BLaER1 treated with 17β-estradiol and CSF1 and Interleukin-3, amounts not matched to agents 10 nM and 100 nM (cell line): ENCODE results near the gene CLPTM1.
"Not testable (repeated sequence)": the region's sequence is repeated elsewhere in the genome, so short reads cannot be mapped to it uniquely, and the experiment has no call there.

Source experiments
- H3K27ac ChIP-seq, 11 experiments: shearing (Covaris generic); formaldehyde crosslinking; 2 replicates each; pipeline ENCODE4 v1.8.1; 2022
- H3K27me3 ChIP-seq, 11 experiments: shearing (Covaris generic); formaldehyde crosslinking; 2 replicates each; pipeline ENCODE4 v1.8.1; 2022
- H3K36me3 ChIP-seq, 11 experiments: shearing (Covaris generic); formaldehyde crosslinking; 2 replicates each; pipeline ENCODE4 v1.8.1; 2022
- H3K4me1 ChIP-seq, 10 experiments: shearing (Covaris generic); formaldehyde crosslinking; 2 replicates each; pipeline ENCODE4 v1.8.1; 2022
- H3K4me2 ChIP-seq, 11 experiments: shearing (Covaris generic); formaldehyde crosslinking; 2 replicates each; pipeline ENCODE4 v1.8.1; 2022
- H3K4me3 ChIP-seq, 10 experiments: shearing (Covaris generic); formaldehyde crosslinking; 2 replicates each; pipeline ENCODE4 v1.8.1; 2022
- H3K9ac ChIP-seq, 11 experiments: shearing (Covaris generic); formaldehyde crosslinking; 2 replicates each; pipeline ENCODE4 v1.8.1; 2022
- H3K9me3 ChIP-seq, 11 experiments: shearing (Covaris generic); formaldehyde crosslinking; replicated peaks in 1 of 11; 2 replicates each; pipeline ENCODE4 v1.8.1; 2022
- H4K20me1 ChIP-seq, 11 experiments: shearing (Covaris generic); formaldehyde crosslinking; 2 replicates each; pipeline ENCODE4 v1.8.1; 2022
- Cebpa-rat ChIP-seq, 11 experiments: shearing (Covaris generic); IDR thresholded peaks; 2 replicates each; pipeline ENCODE4 v1.8.1; 2022

The CLPTM1 gene

GRCh38 chr19:44990459-44990858, 35.3 kb downstream of the CLPTM1 start:
- Histone ChIP-seq H3K9me3 (no peaks in the 10 kb centered on the region), H3K36me3 (peaks cover 70 to 90% (median 83%) of the 10 kb centered on the region in 11 experiments), H4K20me1 (peaks cover 0 to 92% (median 14%) of the 10 kb centered on the region in 11 experiments; a peak in 12 of 22 replicates), H3K9ac (no peak overlapping the region), H3K27me3 (no peaks in the 10 kb centered on the region), H3K4me1 (peaks cover 8 to 24% (median 14%) of the 10 kb centered on the region in 10 experiments; a peak in 16 of 20 replicates), H3K27ac (no peak overlapping the region), H3K4me3 (no peak overlapping the region), H3K4me2 (no peak overlapping the region)
- TF ChIP-seq Cebpa-rat (IDR thresholded peaks at IDR 0.05), result no peak

- H3K36me3 ChIP-seq, result peaks cover 65 to 85% (median 78%) of the 10 kb centered on the region in 11 experiments
- H3K4me3 ChIP-seq, result no peak overlapping the region
- no peak overlapping the region for H3K4me2 ChIP-seq
- H3K4me1 ChIP-seq, result peaks cover 8 to 24% (median 14%) of the 10 kb centered on the region in 10 experiments; a peak in 16 of 20 replicates
- peaks cover 0 to 87% (median 8%) of the 10 kb centered on the region in 11 experiments; a peak in 12 of 22 replicates for H4K20me1 ChIP-seq
- no peaks in the 10 kb centered on the region for H3K9me3 ChIP-seq
- no peaks in the 10 kb centered on the region for H3K27me3 ChIP-seq
- no peak for TF ChIP-seq Cebpa-rat (IDR thresholded peaks at IDR 0.05)
- H3K9ac ChIP-seq, result peak overlapping the region in 1 of 11 experiments; percentile 17; a peak in 1 of 22 replicates
- H3K27ac ChIP-seq, result no peak overlapping the region
Observed at GRCh38 chr19:44990966-44991365, 35.8 kb downstream of the CLPTM1 start.

- Histone ChIP-seq H3K4me3 (no peak overlapping the region), H4K20me1 (peaks cover 0 to 71% (median 7%) of the 10 kb centered on the region in 11 experiments; a peak in 9 of 22 replicates), H3K4me2 (no peak overlapping the region), H3K27ac (no peak overlapping the region), H3K36me3 (peaks cover 50 to 69% (median 62%) of the 10 kb centered on the region in 11 experiments), H3K9me3 (no peaks in the 10 kb centered on the region), H3K4me1 (peaks cover 3 to 15% (median 10%) of the 10 kb centered on the region in 10 experiments; a peak in 16 of 20 replicates), H3K9ac (no peak overlapping the region), H3K27me3 (no peaks in the 10 kb centered on the region)
- no peak for TF ChIP-seq Cebpa-rat (IDR thresholded peaks at IDR 0.05)
Observed at GRCh38 chr19:44992336-44993163, 37.4 kb downstream of the CLPTM1 start.

GRCh38 chr19:44993526-44993925, 38.3 kb downstream of the CLPTM1 start:
- Histone ChIP-seq H3K4me1 (peaks cover 0 to 11% (median 9%) of the 10 kb centered on the region in 10 experiments; a peak in 10 of 20 replicates), H3K36me3 (peaks cover 41 to 59% (median 53%) of the 10 kb centered on the region in 11 experiments), H3K27me3 (no peaks in the 10 kb centered on the region)

GRCh38 chr19:44993926-44994537, 38.9 kb downstream of the CLPTM1 start:
- H3K36me3 ChIP-seq, result peaks cover 36 to 54% (median 48%) of the 10 kb centered on the region in 11 experiments
- no peak for TF ChIP-seq Cebpa-rat (IDR thresholded peaks at IDR 0.05)
- no peaks in the 10 kb centered on the region for H3K27me3 ChIP-seq
- peak overlapping the region in 6 of 11 experiments; percentile 2 to 33 (median 10); a peak in 5 of 22 replicates for H3K4me2 ChIP-seq
- no peak overlapping the region for H3K4me3 ChIP-seq
- H3K9me3 ChIP-seq, result no peaks in the 10 kb centered on the region
- 0 out of 22 replicates have a peak overlapping the region, but pooled peaks of 1 of the 11 experiments have one; percentile 16 for H3K27ac ChIP-seq
- peaks cover 0 to 11% (median 9%) of the 10 kb centered on the region in 10 experiments; a peak in 11 of 20 replicates for H3K4me1 ChIP-seq
- peak overlapping the region in 1 of 11 experiments; percentile 14; a peak in 1 of 22 replicates for H3K9ac ChIP-seq
- peaks cover 0 to 56% (median 3%) of the 10 kb centered on the region in 11 experiments; a peak in 6 of 22 replicates for H4K20me1 ChIP-seq

More at GRCh38 chr19:44993526-44993925, 38.3 kb downstream of the CLPTM1 start:
- Histone ChIP-seq H3K4me3 (no peak overlapping the region), H3K27ac (no peak overlapping the region), H3K9me3 (no peaks in the 10 kb centered on the region), H4K20me1 (peaks cover 0 to 61% (median 4%) of the 10 kb centered on the region in 11 experiments; a peak in 8 of 22 replicates), H3K9ac (no peak overlapping the region), H3K4me2 (no peak overlapping the region)
- no peak for TF ChIP-seq Cebpa-rat (IDR thresholded peaks at IDR 0.05)

GRCh38 chr19:44998025-44998424, 42.8 kb downstream of the CLPTM1 start:
- no peaks in the 10 kb centered on the region for H3K27me3 ChIP-seq
- H3K4me1 ChIP-seq, result peaks cover 15 to 28% (median 25%) of the 10 kb centered on the region in 10 experiments; a peak in 19 of 20 replicates
- no peak overlapping the region for H3K4me3 ChIP-seq
- no peak overlapping the region for H3K9ac ChIP-seq
- no peak overlapping the region for H3K27ac ChIP-seq
- H3K4me2 ChIP-seq, result no peak overlapping the region
- no peak for TF ChIP-seq Cebpa-rat (IDR thresholded peaks at IDR 0.05)
- H3K36me3 ChIP-seq, result peaks cover 0 to 19% (median 14%) of the 10 kb centered on the region in 11 experiments; a peak in 16 of 22 replicates
- H3K9me3 ChIP-seq, result no peaks in the 10 kb centered on the region
- peaks cover 0 to 27% (median 9%) of the 10 kb centered on the region in 11 experiments; a peak in 13 of 22 replicates for H4K20me1 ChIP-seq

- H3K27ac ChIP-seq, H3K4me2 ChIP-seq: not testable (repeated sequence)
Observed at GRCh38 chr19:44999131-44999925, 44.1 kb downstream of the CLPTM1 start.

GRCh38 chr19:45000665-45001064, 45.5 kb downstream of the CLPTM1 start:
- Histone ChIP-seq H4K20me1 (peaks cover 0 to 28% (median 9%) of the 10 kb centered on the region in 11 experiments; a peak in 13 of 22 replicates), H3K4me1 (peaks cover 13 to 19% (median 16%) of the 10 kb centered on the region in 10 experiments; a peak in 19 of 20 replicates), H3K9ac (peak overlapping the region in 10 of 11 experiments; percentile 15 to 100 (median 46); a peak in 13 of 22 replicates), H3K36me3 (peaks cover 0 to 31% (median 23%) of the 10 kb centered on the region in 11 experiments; a peak in 13 of 22 replicates), H3K4me2 (peak overlapping the region; percentile 64 to 87 (median 70)), H3K4me3 (peak overlapping the region in 8 of 10 experiments; percentile 29 to 87 (median 80); a peak in 13 of 20 replicates), H3K27ac (peak overlapping the region in 7 of 11 experiments; percentile 26 to 99 (median 61); a peak in 12 of 22 replicates)
- H3K9me3 ChIP-seq, H3K27me3 ChIP-seq: not testable (repeated sequence)

More at GRCh38 chr19:44999131-44999925, 44.1 kb downstream of the CLPTM1 start:
- not testable (repeated sequence) for H3K27me3 ChIP-seq, H3K9ac ChIP-seq, H3K4me3 ChIP-seq, H3K9me3 ChIP-seq
- H3K4me1 ChIP-seq, result peaks cover 16 to 25% (median 20%) of the 10 kb centered on the region in 10 experiments; a peak in 19 of 20 replicates
- H4K20me1 ChIP-seq, result peaks cover 0 to 20% (median 13%) of the 10 kb centered on the region in 11 experiments; a peak in 13 of 22 replicates
- peaks cover under 1 to 19% (median 13%) of the 10 kb centered on the region in 11 experiments; a peak in 15 of 22 replicates for H3K36me3 ChIP-seq
